ENCODE results near the gene NEK4.

Gene NEK4

GRCh38 chr3:52707585-52707984 is 63.2 kb downstream of the NEK4 start:
- Mint-ChIP-seq H3K9me3 (no peaks in the 10 kb centered on the region), H3K4me3 (peak overlapping the region; percentile 93), H3K36me3 (ENCODE audit: insufficient read depth) (peaks cover 30% of the 10 kb centered on the region), H3K27ac (ENCODE audit: low read depth) (no peak overlapping the region), H3K4me1 (peaks cover 24% of the 10 kb centered on the region), H3K27me3 (no peaks in the 10 kb centered on the region)
- ATAC-seq (replicated peaks; ENCODE audit: extremely low read depth, poor library complexity, severe bottlenecking) (no peak), DNase-seq (ENCODE audit: low spot score in 2 of 2) (no peak)

- Mint-ChIP-seq H3K36me3 (ENCODE audit: insufficient read depth) (peaks cover 31% of the 10 kb centered on the region), H3K4me1 (peaks cover 24% of the 10 kb centered on the region), H3K27ac (ENCODE audit: low read depth) (peak within 1 kb of the TSS; percentile 97), H3K27me3 (no peaks in the 10 kb centered on the region), H3K4me3 (peak within 1 kb of the TSS; percentile 93), H3K9me3 (no peaks in the 10 kb centered on the region)
- DNase-seq (ENCODE audit: low spot score in 2 of 2) (peak; percentile 81 to 82), ATAC-seq (replicated peaks; ENCODE audit: extremely low read depth, poor library complexity, severe bottlenecking) (peak; percentile 94)
Measured at GRCh38 chr3:52705688-52706686, 64.8 kb downstream of the NEK4 start, which contains the start of the genes GLT8D1 and SPCS1. Gene GLT8D1, minus strand, starts transcription at chr3:52705791. Its CDS starts 5,331 bp downstream, at chr3:52700460. Gene SPCS1, plus strand, starts transcription at chr3:52706106. Its CDS starts 141 bp downstream, at chr3:52706247.

GRCh38 chr3:52705438-52705687 is 65.4 kb downstream of the NEK4 start:
- peak; percentile 66 for ATAC-seq (replicated peaks; ENCODE audit: extremely low read depth, poor library complexity, severe bottlenecking)
- no peaks in the 10 kb centered on the region for H3K27me3 Mint-ChIP-seq
- no peaks in the 10 kb centered on the region for H3K9me3 Mint-ChIP-seq
- H3K4me1 Mint-ChIP-seq = peaks cover 24% of the 10 kb centered on the region
- DNase-seq (ENCODE audit: low spot score in 2 of 2) = no peak
- H3K27ac Mint-ChIP-seq (ENCODE audit: low read depth) = peak overlapping the region; percentile 97
- peaks cover 31% of the 10 kb centered on the region for H3K36me3 Mint-ChIP-seq (ENCODE audit: insufficient read depth)
- peak overlapping the region; percentile 93 for H3K4me3 Mint-ChIP-seq

- Mint-ChIP-seq H3K36me3 (ENCODE audit: insufficient read depth) (peaks cover 27% of the 10 kb centered on the region), H3K4me3 (peak overlapping the region; percentile 93), H3K27ac (ENCODE audit: low read depth) (peak overlapping the region; percentile 97), H3K27me3 (no peaks in the 10 kb centered on the region), H3K4me1 (peaks cover 24% of the 10 kb centered on the region), H3K9me3 (no peaks in the 10 kb centered on the region)
- no peak for ATAC-seq (replicated peaks; ENCODE audit: extremely low read depth, poor library complexity, severe bottlenecking)
- DNase-seq (ENCODE audit: low spot score in 2 of 2) = no peak
Measured at GRCh38 chr3:52704611-52705437, 65.9 kb downstream of the NEK4 start.

GRCh38 chr3:52703341-52703740 is 67.4 kb downstream of the NEK4 start:
- Mint-ChIP-seq H3K36me3 (ENCODE audit: insufficient read depth) (peaks cover 23% of the 10 kb centered on the region), H3K27ac (ENCODE audit: low read depth) (no peak overlapping the region), H3K4me3 (peak overlapping the region; percentile 3), H3K9me3 (no peaks in the 10 kb centered on the region), H3K27me3 (no peaks in the 10 kb centered on the region), H3K4me1 (peaks cover 24% of the 10 kb centered on the region)
- DNase-seq (ENCODE audit: low spot score in 2 of 2) (no peak), ATAC-seq (replicated peaks; ENCODE audit: extremely low read depth, poor library complexity, severe bottlenecking) (no peak)

GRCh38 chr3:52697632-52697965 is 73.1 kb downstream of the NEK4 start:
- ATAC-seq (replicated peaks; ENCODE audit: extremely low read depth, poor library complexity, severe bottlenecking) (no peak), DNase-seq (ENCODE audit: low spot score in 2 of 2) (no peak)
- no peak overlapping the region for H3K27ac Mint-ChIP-seq (ENCODE audit: low read depth)
- H3K4me3 Mint-ChIP-seq = no peak overlapping the region
- no peaks in the 10 kb centered on the region for H3K9me3 Mint-ChIP-seq
- H3K27me3 Mint-ChIP-seq = no peaks in the 10 kb centered on the region
- H3K4me1 Mint-ChIP-seq = peaks cover 6% of the 10 kb centered on the region
- H3K36me3 Mint-ChIP-seq (ENCODE audit: insufficient read depth) = peaks cover 46% of the 10 kb centered on the region

GRCh38 chr3:52696830-52697631 is 73.7 kb downstream of the NEK4 start:
- Mint-ChIP-seq H3K36me3 (ENCODE audit: insufficient read depth) (peaks cover 52% of the 10 kb centered on the region), H3K27me3 (no peaks in the 10 kb centered on the region), H3K27ac (ENCODE audit: low read depth) (no peak overlapping the region), H3K4me3 (no peak overlapping the region), H3K4me1 (peaks cover 6% of the 10 kb centered on the region), H3K9me3 (no peaks in the 10 kb centered on the region)
- ATAC-seq (replicated peaks; ENCODE audit: extremely low read depth, poor library complexity, severe bottlenecking) (no peak), DNase-seq (ENCODE audit: low spot score in 2 of 2) (no peak)

- no peak for DNase-seq (ENCODE audit: low spot score in 2 of 2)
- Mint-ChIP-seq H3K4me3 (no peak overlapping the region), H3K36me3 (ENCODE audit: insufficient read depth) (peaks cover 58% of the 10 kb centered on the region), H3K27me3 (no peaks in the 10 kb centered on the region), H3K9me3 (no peaks in the 10 kb centered on the region), H3K4me1 (peaks cover 6% of the 10 kb centered on the region), H3K27ac (ENCODE audit: low read depth) (no peak overlapping the region)
- ATAC-seq (replicated peaks; ENCODE audit: extremely low read depth, poor library complexity, severe bottlenecking) = no peak
Measured at GRCh38 chr3:52695798-52696671, 74.7 kb downstream of the NEK4 start.

- Mint-ChIP-seq H3K9me3 (no peaks in the 10 kb centered on the region), H3K27ac (ENCODE audit: low read depth) (no peak overlapping the region), H3K27me3 (no peaks in the 10 kb centered on the region), H3K36me3 (ENCODE audit: insufficient read depth) (peaks cover 70% of the 10 kb centered on the region), H3K4me3 (no peak overlapping the region), H3K4me1 (peaks cover 6% of the 10 kb centered on the region)
- ATAC-seq (replicated peaks; ENCODE audit: extremely low read depth, poor library complexity, severe bottlenecking) (no peak), DNase-seq (ENCODE audit: low spot score in 2 of 2) (no peak)
Measured at GRCh38 chr3:52694528-52695189, 76.1 kb downstream of the NEK4 start.

- DNase-seq (ENCODE audit: low spot score in 2 of 2) (no peak), ATAC-seq (replicated peaks; ENCODE audit: extremely low read depth, poor library complexity, severe bottlenecking) (no peak)
- no peaks in the 10 kb centered on the region for H3K9me3 Mint-ChIP-seq
- H3K36me3 Mint-ChIP-seq (ENCODE audit: insufficient read depth) = peaks cover 78% of the 10 kb centered on the region
- H3K4me3 Mint-ChIP-seq = no peak overlapping the region
- H3K4me1 Mint-ChIP-seq = peaks cover 6% of the 10 kb centered on the region
- peak overlapping the region; percentile 75 for H3K27ac Mint-ChIP-seq (ENCODE audit: low read depth)
- H3K27me3 Mint-ChIP-seq = no peaks in the 10 kb centered on the region
Measured at GRCh38 chr3:52693071-52693470, 77.7 kb downstream of the NEK4 start.

GRCh38 chr3:52690560-52690959 is 80.2 kb downstream of the NEK4 start:
- Mint-ChIP-seq H3K9me3 (no peaks in the 10 kb centered on the region), H3K27ac (ENCODE audit: low read depth) (no peak overlapping the region), H3K36me3 (ENCODE audit: insufficient read depth) (peaks cover 77% of the 10 kb centered on the region), H3K4me3 (no peak overlapping the region), H3K4me1 (peaks cover 17% of the 10 kb centered on the region), H3K27me3 (no peaks in the 10 kb centered on the region)
- ATAC-seq (replicated peaks; ENCODE audit: extremely low read depth, poor library complexity, severe bottlenecking) (no peak), DNase-seq (ENCODE audit: low spot score in 2 of 2) (no peak)
